OCI-LY7 (cell line): Measurements from ENCODE around the gene BTN1A1. TPM values are rescaled to one million over a fixed set of nuclear protein-coding genes. Genes with fewer than 3 reads are reported as not detected.
A peak's percentile ranks its signal among the peaks of the same experiment; 100 is the strongest.

Source experiments
- BruUV-seq: library from RNA; stranded (reverse); fragments of 400-500 nt; replicated peaks from 2 replicates; lab custom pipeline; 2021; lab: Mats Ljungman, UMichigan
- CTCF ChIA-PET: fragments of 300-600 bp; sonication (Branson Sonifier 250); formaldehyde crosslinking; loops from one replicate; lab custom pipeline; 2022; ENCODE audit warnings: antibody characterized with exemption; ENCODE audit not compliant: unreplicated experiment; lab: Charles Lee
- POLR2A ChIA-PET: fragments of 300-600 bp; sonication (Branson Sonifier 250); formaldehyde crosslinking; loops from one replicate; lab custom pipeline; 2022; ENCODE audit warnings: antibody characterized with exemption; lab: Charles Lee
- DNase-seq: peaks from one replicate; pipeline ENCODE4 v3.0.0-alpha.2; 2015; ENCODE audit warnings: low spot score
- H2AFZ ChIP-seq: fragments of 200-600 bp; sonication (generic), shearing (Covaris generic); 2 replicates; pipeline ENCODE4 v1.6.1; 2014; ENCODE audit warnings: mild to moderate bottlenecking, antibody characterized with exemption, low read length, moderate library complexity
- H3K27ac ChIP-seq: fragments of 200-600 bp; sonication (generic); 2 replicates; pipeline ENCODE4 v1.5.1; 2014; ENCODE audit warnings: mixed run types, low read depth, mild to moderate bottlenecking, moderate library complexity, low read length, inconsistent platforms; ENCODE audit not compliant: poor library complexity, severe bottlenecking
- H3K36me3 ChIP-seq: fragments of 200-600 bp; sonication (generic); 2 replicates; pipeline ENCODE4 v1.6.1; 2014; ENCODE audit warnings: mild to moderate bottlenecking, antibody characterized with exemption, low read length, moderate library complexity, mixed read lengths; ENCODE audit not compliant: insufficient read depth
- H3K4me1 ChIP-seq: fragments of 200-600 bp; sonication (generic); 2 replicates; pipeline ENCODE4 v1.5.1; 2014; ENCODE audit warnings: mild to moderate bottlenecking, low read length; ENCODE audit not compliant: insufficient read depth, poor library complexity, severe bottlenecking
- H3K4me2 ChIP-seq: fragments of 200-600 bp; sonication (generic); 2 replicates; pipeline ENCODE4 v1.6.1; 2014; ENCODE audit warnings: mild to moderate bottlenecking, low read length
- H3K4me3 ChIP-seq: fragments of 200-600 bp; sonication (generic); 2 replicates; pipeline ENCODE4 v1.5.1; 2014; ENCODE audit warnings: mild to moderate bottlenecking, low read depth, low read length; ENCODE audit not compliant: poor library complexity, severe bottlenecking
- H3K79me2 ChIP-seq: fragments of 200-600 bp; sonication (generic); 2 replicates; pipeline ENCODE4 v1.6.1; 2016; ENCODE audit warnings: low read depth, mild to moderate bottlenecking, low read length, moderate library complexity, mixed read lengths; ENCODE audit not compliant: insufficient read depth
- H3K9me2 ChIP-seq: fragments of 200-600 bp; sonication (generic); 2 replicates; pipeline ENCODE4 v1.6.1; 2016; ENCODE audit warnings: mild to moderate bottlenecking, low read length, mixed read lengths; ENCODE audit not compliant: insufficient read depth
- H3K9me3 ChIP-seq: fragments of 200-600 bp; sonication (generic); 2 replicates; pipeline ENCODE4 v1.6.1; 2014; ENCODE audit warnings: mild to moderate bottlenecking, mixed run types, low read length, mixed read lengths
- H4K20me1 ChIP-seq: fragments of 200-600 bp; sonication (generic); 2 replicates; pipeline ENCODE4 v1.6.1; 2014; ENCODE audit warnings: mild to moderate bottlenecking, antibody characterized with exemption, low read length, moderate library complexity, mixed read lengths; ENCODE audit not compliant: insufficient read depth
- EZH2phosphoT487 ChIP-seq: fragments of 200-600 bp; sonication (generic); IDR thresholded peaks from 2 replicates; pipeline ENCODE4 v1.6.1; 2018; ENCODE audit warnings: low read depth, borderline replicate concordance, mild to moderate bottlenecking, mixed run types, antibody characterized with exemption, low read length, moderate library complexity, mixed read lengths
- intact Hi-C: fragments of 100-400 bp; cut with micrococcal nuclease; formaldehyde crosslinking; loops from one replicate; pipeline ENCODE4 v1.10.0; 2022; ENCODE audit not compliant: unreplicated experiment
- total RNA-seq, 2 experiments: library from RNA; depleted of rRNA in 1 of 2; stranded (reverse); fragments of >200 nt in 1 of 2; shearing (Covaris generic) in 1 of 2; gene quantifications; 2 replicates each; pipeline ENCODE4 v1.2.3, GENCODE V29; 2014 to 2022
- TF ChIP-seq, protein P1 (sequence below): fragments of 200-600 bp; sonication (generic); conservative IDR thresholded peaks from 2 replicates; pipeline ENCODE4 v1.5.1; 2014; ENCODE audit warnings: mild to moderate bottlenecking, antibody characterized with exemption, low read length, moderate library complexity, mixed read lengths

BTN1A1 gene
- total RNA-seq, 2 experiments from 2014 or later = 0.25 to 1.0 TPM

GRCh38 chr6:26552640-26553188 lies 52.6 kb downstream of the BTN1A1 start:
- TF ChIP-seq, protein P1, sequence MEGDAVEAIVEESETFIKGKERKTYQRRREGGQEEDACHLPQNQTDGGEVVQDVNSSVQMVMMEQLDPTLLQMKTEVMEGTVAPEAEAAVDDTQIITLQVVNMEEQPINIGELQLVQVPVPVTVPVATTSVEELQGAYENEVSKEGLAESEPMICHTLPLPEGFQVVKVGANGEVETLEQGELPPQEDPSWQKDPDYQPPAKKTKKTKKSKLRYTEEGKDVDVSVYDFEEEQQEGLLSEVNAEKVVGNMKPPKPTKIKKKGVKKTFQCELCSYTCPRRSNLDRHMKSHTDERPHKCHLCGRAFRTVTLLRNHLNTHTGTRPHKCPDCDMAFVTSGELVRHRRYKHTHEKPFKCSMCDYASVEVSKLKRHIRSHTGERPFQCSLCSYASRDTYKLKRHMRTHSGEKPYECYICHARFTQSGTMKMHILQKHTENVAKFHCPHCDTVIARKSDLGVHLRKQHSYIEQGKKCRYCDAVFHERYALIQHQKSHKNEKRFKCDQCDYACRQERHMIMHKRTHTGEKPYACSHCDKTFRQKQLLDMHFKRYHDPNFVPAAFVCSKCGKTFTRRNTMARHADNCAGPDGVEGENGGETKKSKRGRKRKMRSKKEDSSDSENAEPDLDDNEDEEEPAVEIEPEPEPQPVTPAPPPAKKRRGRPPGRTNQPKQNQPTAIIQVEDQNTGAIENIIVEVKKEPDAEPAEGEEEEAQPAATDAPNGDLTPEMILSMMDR = no peak
- TF ChIP-seq EZH2phosphoT487 = no peak
- CTCF ChIA-PET = interaction anchor here (1.0 kb wide), 1 partner anchor 216 kb away, joined by 3 read pairs; no protein-coding TSS in a partner anchor
- Histone ChIP-seq H4K20me1 (no peaks in the 10 kb centered on the region), H3K4me1 (peaks cover 63% of the 10 kb centered on the region), H2AFZ (peak overlapping the region; percentile 82), H3K9me2 (no peaks in the 10 kb centered on the region), H3K79me2 (no peaks in the 10 kb centered on the region), H3K27ac (peak overlapping the region; percentile 91), H3K4me3 (peak overlapping the region; percentile 80), H3K9me3 (no peaks in the 10 kb centered on the region), H3K36me3 (peaks cover 2% of the 10 kb centered on the region; the same call in 1 of the 2 replicates), H3K4me2 (peak overlapping the region; percentile 98)
- no TSS peak for BruUV-seq
- POLR2A ChIA-PET = interaction anchor here (0.6 to 3.9 kb wide), 11 partner anchors 12 to 528 kb away, joined by 3 to 24 read pairs (median 5); partner anchors contain the start of gene HMGN4
- peak; percentile 26 for DNase-seq
- intact Hi-C loops = loop anchor here (1.0 to 10.0 kb wide), 3 partner anchors 20 to 922 kb away; partner anchors contain the start of gene ZNF184

DNA sequence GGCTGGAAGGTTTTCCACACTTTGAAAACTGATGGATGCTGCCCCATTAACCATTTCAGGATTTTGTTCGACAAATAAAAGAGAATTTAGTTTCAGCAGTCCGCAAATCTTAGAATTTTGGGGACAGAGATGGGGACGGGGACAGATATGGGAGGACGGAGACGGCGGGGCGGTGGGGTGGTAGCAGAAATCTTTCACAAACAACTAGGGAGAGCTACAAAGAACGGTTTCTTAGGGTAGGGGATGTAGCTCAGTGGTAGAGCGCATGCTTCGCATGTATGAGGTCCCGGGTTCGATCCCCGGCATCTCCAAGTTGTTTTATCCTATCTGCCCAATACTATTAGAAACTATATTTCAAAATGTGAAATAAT lies 53.1 kb downstream of the BTN1A1 start:
- Histone ChIP-seq H3K4me2 (peak overlapping the region; percentile 98), H2AFZ (peak overlapping the region; percentile 82), H3K4me1 (peaks cover 63% of the 10 kb centered on the region), H3K9me3 (no peaks in the 10 kb centered on the region), H3K27ac (peak overlapping the region; percentile 91), H3K4me3 (peak overlapping the region; percentile 80), H3K79me2 (no peaks in the 10 kb centered on the region), H3K36me3 (no peaks in the 10 kb centered on the region), H3K9me2 (no peaks in the 10 kb centered on the region), H4K20me1 (no peaks in the 10 kb centered on the region)
- no TSS peak for BruUV-seq
- ChIA-PET POLR2A (interaction anchor here (0.6 to 3.9 kb wide), 11 partner anchors 12 to 528 kb away, joined by 3 to 24 read pairs (median 4); partner anchors contain the start of gene HMGN4), CTCF (interaction anchor here (1.0 kb wide), 1 partner anchor 216 kb away, joined by 3 read pairs; no protein-coding TSS in a partner anchor)
- peak; percentile 87 for DNase-seq
- intact Hi-C loops = loop anchor here (1.0 to 10.0 kb wide), 3 partner anchors 21 to 922 kb away; partner anchors contain the start of gene ZNF184
- TF ChIP-seq, protein P1 = no peak
- no peak for TF ChIP-seq EZH2phosphoT487
